NCI-H146 (cell line): ENCODE measurements around the gene ADAMTS3.

ENCODE experiments used
- DNase-seq: peaks from one replicate; lab custom pipeline; 2025; lab: John Stamatoyannopoulos, UW

ADAMTS3 gene

DNA sequence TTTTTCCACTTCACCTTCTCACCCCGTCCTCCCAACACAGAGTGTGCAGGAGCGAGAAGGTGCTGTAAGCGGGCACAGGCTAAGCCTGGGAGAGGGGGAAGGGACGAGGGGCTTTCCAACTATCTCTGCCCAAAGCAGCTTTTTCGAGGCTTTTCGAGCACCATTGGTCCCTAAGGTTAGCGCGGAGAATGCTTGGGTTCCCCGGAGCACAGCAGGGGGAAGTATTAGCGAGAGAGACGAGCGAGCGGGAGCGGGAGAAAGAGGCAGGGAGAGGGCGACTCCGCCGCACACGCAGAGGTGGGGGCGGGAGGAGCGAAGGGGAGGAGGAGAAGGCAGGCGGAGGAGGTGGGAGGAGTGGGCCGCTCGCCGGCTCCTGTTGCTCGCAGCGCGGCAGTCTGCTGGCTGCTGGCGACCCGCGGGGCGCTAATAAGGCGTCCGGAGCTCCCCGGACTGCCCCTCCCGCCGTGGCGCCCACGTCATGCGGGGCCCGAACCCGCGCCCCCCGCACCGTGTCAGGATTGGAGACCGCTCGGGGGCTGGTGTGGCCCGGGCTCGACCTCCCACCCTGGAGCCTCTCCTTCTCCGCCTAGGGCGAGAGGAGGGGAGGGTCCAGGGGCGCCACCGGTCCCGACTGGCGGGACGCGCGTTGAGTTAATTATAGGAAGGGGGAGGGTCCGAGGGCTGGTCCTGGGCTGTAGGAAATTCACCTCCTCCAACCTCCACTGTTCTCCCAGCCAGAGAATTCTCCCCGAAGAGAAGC lies at the start of gene ADAMTS3:
ADAMTS3 (minus strand) TSS at position 263 of the 760 bp plus-strand sequence. CDS start 459 bp downstream, outside the sequence.
- DNase-seq, result peak; percentile 61

DNA sequence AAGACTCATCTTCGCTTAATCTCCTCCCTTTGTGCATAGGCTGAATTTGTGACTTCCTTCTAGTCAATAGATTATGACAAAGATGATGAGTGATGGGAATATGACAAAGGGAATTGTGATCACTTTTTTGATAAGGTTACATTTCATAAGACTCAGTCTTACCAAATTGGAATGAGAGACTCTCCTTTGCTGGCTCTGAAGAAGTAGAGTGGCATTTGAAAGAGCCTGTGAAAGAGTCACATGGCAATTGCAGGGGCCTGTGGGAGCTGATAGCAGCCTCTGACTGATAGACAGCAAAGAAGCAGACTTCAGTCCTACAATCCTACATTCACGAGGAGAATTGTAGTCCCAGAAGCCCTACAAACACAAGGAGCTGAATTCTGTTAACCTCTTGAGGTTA lies 44.9 kb upstream of the ADAMTS3 start:
- DNase-seq, result no peak

DNA sequence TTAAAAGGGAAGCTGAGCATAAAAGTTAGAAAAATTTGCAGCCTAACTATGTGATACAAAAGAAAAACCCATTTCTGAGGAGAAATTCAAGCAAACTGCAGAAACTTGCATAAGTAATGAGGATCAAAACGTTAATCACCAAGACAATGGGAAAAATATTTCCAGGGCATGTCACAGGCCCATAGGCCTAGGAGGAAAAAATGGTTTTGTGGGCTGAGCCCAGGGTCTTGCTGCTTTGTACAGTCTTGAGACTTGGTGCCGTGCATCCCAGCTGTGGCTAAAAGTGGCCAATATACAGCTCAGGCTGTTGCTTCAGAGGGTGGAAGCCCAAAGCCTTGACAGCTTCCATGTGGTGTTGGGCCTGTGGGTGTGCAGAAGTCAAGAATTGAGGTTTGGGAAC lies 37.7 kb upstream of the ADAMTS3 start:
- DNase-seq, result no peak

DNA sequence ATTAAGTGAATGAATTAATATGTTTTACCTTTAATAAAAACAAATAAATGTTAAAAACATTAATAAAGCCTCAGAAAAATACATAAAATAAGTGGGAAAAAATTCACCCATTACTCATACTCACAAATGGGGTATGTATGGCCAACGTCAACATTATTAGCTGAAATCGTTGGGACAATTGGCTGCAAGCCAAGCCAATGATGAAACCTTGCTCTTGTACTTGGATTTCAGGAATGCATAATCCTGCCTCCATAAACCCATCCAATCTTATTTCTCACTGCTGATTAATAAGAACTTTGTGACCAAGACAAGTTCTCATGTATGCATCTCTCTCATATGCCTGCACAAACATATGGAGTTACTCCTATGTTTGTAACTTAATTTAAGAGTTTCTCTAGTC lies 35.3 kb upstream of the ADAMTS3 start:
- no peak for DNase-seq

DNA sequence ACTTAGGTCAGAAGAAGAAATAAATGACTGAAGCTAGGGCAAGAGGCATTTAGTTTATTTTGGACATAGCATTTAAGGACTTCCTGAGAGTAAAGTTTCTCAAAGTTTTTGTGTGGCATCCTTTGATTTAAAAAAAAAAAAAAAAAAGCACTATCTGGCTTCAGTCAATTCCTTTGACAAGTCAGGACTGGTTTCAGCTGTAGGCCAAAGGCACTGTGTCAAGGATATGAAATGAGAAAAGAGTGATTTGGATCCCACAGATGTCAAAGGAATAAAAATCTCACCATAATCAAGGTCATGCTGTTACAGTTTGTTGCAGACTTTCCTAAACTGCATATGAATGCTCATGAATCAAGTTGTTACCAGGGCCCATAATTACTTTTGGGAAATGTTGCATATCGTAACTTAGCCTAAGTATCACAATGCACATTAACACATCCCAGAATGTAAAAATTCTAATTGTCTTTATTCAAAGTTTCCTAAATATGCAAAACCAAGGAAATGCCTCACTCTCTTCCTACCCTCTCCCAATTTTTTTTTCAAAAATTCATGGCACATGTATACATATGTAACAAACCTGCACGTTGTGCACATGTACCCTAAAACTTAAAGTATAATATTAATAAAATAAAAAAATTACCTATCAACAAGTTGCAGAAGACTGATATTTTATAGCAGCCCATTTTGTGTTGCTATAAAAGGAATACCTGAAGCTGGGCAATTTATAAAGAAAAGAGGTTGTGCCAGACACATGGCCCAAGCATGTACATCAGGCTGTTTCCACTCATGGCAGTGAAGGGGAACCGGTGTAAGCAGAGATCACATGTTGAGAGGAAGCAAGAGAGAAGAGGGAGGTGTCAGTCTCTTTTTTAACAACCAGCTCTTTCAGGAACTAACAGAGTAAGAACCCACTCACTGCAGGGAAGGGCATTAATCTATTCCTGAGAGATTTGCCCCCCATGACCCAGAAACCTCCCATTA lies 33.7 kb upstream of the ADAMTS3 start:
- no peak for DNase-seq

DNA sequence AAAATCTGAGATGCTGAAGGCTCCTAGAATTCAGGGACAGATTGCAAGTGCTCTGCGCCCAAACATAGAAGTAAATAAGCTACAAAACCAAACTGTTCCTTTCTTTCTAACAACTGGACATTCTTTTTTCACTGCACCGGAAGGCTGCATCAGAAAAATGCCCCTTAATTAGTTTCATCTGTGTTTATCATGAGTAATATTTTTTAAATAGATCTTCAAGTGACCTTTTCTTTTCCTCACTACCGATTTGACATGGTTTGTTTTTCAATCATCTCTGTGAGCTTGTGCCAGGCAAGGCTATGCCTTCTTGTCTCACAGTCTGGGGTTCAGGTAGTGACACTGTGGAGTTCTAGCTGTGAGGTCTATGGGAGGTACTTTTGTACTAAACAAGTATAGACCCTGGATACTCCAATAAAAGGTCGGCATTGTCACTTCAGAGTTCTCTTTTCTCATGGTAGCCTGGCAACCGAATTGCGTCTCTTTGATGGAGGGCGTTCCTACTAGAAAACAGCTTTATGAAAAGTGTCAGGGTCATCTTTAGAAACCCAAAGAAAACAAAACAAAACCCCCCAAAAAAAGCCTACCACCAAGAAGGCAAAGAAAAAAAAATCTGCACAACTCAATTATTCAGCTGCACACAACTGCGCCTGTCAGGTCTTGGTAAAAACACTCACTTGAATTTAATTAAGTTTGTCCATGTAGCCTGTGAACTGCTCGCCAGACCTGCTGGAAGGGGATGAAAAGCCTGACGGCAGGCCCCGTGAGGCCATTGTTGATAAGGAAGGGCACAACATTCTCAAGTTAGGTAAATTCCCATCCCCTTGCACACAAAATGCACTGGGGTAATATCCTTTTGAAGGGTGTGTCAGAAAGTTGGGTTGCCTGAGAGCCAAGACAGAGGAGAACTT lies 22.8 kb upstream of the ADAMTS3 start:
- no peak for DNase-seq

DNA sequence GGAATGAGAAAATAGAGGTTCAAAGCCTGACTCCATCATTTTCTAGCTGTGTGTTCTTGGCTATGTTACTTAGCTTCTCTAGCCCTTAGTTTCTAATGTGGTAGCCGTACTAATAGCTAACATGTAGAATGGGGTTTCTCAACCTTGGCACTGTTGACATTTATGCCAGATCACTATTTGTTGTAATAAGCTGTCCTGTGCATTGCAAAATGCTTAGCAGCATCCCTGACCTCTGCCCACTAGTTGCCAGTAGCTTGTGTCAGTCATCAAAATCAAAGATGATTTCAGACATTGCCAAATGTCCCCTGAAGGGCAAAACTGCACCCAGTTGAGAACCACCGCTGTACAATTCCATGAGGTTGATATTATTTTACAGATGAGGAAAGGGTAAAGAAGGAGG lies 18.3 kb upstream of the ADAMTS3 start:
- no peak for DNase-seq

DNA sequence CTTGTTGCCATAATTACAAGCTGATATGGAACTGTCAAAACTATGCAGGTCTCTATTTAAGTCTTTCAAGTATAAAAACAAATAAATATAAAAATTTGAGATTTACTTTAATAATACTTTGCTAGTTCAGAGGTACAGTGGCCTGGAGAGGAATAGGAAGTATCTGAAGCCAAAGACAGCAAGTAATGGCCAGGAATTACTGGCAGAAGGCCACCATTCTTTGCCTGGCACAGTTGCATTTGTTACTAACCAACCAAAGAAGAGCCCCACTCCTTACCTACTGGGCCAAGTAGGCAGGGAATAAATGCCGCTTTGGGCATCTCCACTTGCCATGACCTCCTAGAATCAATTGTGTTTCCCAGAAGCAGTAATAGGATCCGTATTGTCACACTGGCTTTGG lies 13.8 kb upstream of the ADAMTS3 start:
- no peak for DNase-seq

DNA sequence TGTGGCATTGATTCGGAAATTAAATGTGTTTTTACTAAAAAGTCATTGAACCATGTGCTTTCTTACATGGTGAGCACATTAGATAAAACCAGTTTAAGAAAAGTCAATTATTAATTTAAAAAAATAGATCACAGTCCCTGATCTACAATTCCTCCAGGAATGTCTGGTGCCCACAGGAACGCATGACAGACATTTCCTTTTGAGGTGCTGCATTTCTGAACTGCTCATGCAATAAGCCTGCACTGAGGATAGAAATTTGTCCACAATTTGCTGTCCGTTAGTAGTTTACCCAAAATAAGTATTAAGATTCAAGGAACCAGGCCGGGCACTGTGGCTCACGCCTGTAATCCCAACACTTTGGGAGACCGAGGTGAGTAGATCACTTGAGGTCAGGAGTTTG lies 8.2 kb upstream of the ADAMTS3 start:
- DNase-seq, result no peak

DNA sequence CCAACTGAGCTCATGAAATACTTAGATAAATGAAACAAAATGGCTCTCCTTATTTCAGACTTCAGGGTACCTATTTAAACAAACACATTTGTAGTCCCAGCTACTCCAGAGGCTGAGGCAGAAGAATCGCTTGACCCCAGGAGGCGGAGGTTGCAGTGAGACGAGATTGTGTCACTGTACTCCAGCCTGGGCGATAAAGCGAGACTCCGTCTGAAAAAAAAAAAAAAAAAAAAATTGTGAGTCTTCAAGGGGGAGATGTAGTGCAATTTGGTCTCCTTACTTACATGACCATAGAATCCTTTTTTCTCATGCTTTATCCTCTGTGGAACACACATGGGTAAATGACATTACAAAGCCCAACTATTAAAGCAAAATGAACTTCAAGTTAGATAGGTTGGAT lies 2.3 kb upstream of the ADAMTS3 start:
- no peak for DNase-seq

DNA sequence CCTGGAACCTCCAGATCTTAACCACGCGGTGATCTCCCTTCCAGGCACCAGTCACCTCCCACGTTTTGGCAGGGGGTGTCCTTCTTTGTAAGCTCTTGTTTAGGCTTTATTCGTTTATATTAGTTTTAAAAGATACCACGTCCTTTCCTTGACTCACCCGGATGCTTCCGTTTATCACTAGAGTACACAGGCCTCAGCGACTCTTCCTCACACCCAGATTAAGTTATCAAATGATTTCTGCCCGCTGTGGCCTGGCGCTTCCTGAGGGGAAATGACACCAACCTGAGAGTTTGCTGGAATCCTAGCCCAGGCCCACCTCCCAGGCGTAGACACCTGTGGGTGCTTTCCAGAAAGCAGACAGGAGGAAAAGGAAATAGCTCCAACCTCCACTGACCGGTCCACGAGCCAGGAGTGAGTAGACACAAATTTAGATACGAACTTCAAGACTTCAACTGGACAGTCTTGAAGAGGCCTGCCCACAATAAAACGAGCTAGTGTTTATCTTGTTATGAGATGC lies 756 bp upstream of the ADAMTS3 start:
- DNase-seq, result no peak

DNA sequence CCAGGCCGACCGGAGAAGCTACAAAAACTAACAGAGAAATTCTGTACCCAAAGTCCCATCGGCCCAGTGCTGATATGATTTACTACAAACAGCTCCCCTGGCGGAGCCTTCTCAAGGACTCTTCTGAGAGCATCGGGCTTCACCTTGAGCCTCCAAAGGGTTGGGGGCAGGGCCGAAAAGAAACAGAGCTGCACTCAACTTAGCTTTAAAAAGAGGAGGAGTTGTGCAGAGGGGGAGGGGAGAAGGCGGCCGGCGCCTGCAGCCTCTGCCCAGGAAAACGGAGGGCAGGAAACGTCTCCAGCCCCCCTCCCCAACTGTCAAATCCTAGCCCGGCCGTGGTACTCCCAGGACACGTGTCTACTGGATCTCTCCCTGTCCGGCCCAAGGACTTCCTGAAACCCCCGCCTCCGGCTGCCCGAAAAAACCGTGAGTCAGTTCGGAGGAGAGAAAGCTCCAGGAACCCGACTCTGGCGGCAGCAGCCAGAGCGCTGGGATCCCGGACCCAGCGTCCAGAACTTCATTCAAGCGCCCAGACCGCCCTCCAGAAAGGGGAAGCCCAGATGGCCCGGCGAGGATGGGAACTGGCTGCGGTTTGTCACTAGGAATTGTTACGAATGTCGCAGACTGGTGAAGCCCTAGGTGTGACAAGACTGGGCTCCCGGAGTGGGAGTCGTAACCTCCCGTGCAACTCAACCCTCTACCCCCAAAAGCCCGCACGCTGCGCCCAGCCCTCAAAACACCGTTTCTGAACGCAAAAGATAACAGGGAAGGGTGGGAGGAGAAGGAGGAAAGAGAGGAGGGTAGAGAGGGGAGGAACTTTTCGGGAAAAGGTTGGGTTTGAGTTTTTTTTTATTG lies 973 bp downstream of the ADAMTS3 start:
- DNase-seq, result peak; percentile 5

DNA sequence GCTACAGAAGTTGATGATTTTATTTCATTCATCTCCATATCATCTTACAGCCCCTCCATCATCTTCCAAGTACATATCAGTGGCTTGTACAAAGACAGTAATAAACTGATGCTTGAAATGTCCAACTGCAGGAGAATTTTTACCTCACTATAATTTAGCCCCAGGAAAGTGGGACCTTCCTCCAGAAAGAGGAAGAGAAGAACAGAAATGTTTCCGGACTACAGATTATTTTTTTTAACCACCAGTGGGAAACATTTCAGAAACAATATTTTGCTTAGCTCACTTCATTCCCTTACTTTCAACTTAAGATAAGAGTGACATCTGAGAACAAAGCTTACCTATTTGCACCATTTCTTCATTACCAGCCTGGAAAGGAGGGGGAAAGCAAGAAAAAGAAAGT lies 2.0 kb downstream of the ADAMTS3 start:
- no peak for DNase-seq

DNA sequence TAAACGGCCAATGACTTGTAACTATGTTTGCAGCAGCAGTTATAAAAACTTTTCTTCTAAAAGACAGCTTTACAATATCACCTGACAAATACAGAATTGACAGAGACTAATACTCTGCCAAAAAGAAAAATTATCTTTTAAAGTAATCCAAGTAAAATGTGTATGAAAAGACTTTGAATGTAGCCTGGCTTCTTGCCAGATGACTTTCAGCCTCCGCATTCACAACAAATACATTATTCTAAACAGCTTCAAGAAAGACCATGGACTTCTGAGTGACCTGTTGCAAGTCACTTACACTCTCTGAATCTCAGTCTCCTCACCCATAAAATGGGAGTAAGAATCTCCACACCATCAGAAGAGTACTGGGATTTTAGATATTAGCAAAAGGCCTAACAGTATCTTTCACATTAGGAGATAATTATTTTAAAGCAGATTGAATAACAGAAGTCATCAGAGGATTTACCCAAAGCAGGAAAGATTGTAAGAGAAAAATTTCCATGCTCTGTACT lies 2.5 kb downstream of the ADAMTS3 start:
- no peak for DNase-seq

DNA sequence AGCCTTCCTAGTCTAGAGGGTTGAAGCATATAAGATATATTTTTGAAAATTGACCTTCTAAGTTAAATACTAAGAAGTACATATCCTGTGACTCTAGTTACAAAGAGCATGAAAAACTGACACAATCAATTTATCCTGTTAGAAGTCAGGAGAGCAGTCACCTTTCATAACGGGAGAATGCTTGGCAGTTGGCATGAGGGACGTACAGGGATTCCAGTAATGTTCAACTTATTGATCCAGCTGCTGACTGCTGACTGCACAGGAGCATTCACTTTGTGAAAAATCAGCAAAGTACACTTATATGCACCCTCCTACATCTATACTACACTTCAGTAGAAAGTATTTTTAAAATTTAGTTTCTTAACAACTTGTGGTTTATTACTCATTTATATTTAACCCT lies 4.2 kb downstream of the ADAMTS3 start:
- no peak for DNase-seq

DNA sequence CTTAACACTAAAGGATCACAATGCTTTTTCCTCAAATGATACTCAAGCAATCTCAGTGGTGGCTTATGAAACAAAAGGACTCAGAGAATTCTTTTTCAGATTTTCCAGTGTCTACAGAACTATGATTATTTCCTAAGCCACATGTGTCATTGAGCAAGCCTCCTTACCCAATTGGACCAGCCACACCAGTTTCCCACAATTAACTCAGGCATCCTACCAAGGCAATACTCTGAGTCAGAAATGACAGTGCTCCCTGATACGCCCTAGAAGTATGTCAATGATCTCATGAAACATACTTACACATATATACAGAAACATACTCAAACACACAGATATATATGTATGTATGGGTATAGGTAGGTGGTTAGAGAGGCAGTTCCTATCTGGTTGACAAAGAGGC lies 4.8 kb downstream of the ADAMTS3 start:
- DNase-seq, result no peak

DNA sequence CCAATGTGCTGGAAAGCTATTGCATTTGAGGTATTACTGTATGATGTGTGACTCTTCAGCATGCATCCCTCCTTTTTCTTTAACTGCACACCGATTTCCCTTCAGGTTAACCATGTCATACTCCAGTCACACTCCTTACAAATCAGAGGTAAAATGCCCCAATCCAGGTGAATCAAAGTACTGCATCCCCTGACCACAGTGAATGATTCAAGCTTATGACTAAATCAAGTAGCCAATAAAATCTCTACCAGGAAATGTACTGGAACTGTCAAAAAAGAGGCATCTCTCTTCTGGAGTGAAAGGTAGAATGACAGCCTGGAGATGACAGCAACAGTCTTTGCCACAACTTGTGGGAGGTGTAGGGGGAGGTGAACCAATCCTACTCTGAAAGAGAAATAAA lies 10.4 kb downstream of the ADAMTS3 start:
- DNase-seq, result no peak

DNA sequence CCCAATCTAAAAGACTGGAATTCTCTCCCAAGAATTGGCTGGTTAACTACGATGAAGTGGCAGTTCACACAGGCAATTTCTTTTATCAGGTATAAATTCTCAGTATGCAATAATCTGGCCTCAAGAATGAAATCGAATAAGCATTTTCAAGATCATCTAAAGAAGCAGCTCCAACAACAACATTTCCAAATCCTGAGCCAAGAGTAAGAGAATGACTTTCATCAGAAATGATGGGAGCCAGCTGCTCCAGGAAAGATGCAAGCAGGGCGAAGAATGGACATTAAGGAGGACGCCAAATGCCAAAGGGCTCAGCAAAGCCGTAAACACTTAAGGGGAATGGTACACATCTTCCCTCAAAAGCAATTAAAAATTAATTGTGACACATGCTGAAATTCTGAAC lies 12.0 kb downstream of the ADAMTS3 start:
- DNase-seq, result no peak

DNA sequence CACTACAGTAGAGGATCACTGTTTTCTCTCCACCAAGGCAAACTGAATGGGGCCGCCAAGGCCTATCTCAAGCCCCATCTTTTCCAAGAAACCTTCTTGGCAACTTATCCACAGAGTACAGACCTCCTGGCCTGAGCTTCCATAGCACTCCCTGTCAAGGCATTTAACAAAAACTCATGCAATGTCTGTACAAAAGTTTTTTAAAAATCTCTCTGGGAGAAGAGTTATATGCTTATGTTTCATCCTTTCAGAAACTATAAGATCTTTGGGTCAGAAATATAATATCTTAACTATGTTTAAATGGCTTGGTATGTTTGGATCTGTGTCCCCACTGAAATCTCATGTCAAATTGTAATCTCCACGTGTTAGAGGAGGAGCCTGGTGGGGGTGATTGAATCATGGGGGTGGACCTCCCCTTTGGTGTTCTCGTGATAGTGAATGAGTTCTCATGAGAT lies 13.6 kb downstream of the ADAMTS3 start:
- no peak for DNase-seq

DNA sequence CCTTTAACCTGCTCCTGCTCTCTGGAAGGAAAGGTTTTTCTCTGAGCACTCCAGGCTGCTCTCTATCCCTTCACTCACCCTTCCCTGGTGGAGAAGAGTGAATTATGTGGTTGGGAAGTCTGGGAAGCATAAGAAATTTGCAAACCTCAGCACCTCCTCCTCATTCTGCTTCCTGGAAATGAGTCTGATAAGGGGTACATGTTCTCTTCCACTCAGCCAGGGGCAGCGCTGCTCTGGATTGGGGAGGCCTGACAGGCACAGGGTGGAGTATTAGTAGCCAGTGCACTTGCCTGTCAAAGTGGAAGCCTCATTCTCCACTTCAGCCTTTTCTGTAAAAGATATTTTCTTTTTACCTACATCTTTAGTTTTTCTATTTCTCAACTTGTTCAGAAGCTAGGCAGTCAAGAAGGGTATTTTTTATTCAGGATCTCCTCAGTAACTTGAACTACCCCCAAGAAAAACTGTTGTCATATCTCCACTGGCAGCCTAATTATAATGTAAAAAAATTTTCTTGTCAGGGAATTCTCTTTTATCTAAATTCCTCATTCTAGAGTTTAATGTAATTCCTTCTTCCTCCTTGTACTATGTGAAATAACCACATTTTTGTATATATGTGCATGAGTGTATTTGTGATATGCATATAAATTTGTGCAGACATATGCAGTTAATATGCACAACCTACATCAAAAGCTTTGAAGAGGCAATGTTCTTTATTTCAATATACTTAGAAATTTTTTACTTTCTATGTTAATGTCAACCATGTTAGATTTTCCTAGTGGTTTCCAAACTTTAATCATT lies 15.3 kb downstream of the ADAMTS3 start:
- no peak for DNase-seq
